Liver (tissue), 9 donors: ENCODE data around the gene CRIP1. TPM values are rescaled to one million over a fixed set of nuclear protein-coding genes. Genes with fewer than 3 reads are reported as not detected.

ENCODE experiments used
- DNase-seq: peaks from one replicate; pipeline ENCODE4 v3.0.0-alpha.2; 2017; ENCODE audit warnings: low spot score
- H3K27ac ChIP-seq, 2 donors: one replicate each; pipeline ENCODE4 v1.7.0; 2013; ENCODE audit warnings: inconsistent platforms in 2 of 2, low read length in 2 of 2, control low read depth in 1 of 2, low read depth in 1 of 2, mild to moderate bottlenecking in 1 of 2
- H3K27me3 ChIP-seq, 4 donors: one replicate each; pipeline versions ENCODE4 v1.6.1 to v1.7.0; 2013; ENCODE audit warnings: low read length in 3 of 4, inconsistent platforms in 1 of 4, mild to moderate bottlenecking in 1 of 4, moderate library complexity in 1 of 4; ENCODE audit not compliant: control insufficient read depth in 4 of 4, insufficient read depth in 4 of 4
- H3K36me3 ChIP-seq, 4 donors: one replicate each; pipeline versions ENCODE4 v1.6.1 to v1.7.0; 2013; ENCODE audit warnings: low read length in 3 of 4, mild to moderate bottlenecking in 3 of 4, low read depth in 1 of 4, moderate library complexity in 1 of 4; ENCODE audit not compliant: control insufficient read depth in 4 of 4, insufficient read depth in 3 of 4
- H3K4me1 ChIP-seq, 4 donors: one replicate each; pipeline versions ENCODE4 v1.6.1 to v1.7.0; 2013; ENCODE audit warnings: low read length in 3 of 4, mild to moderate bottlenecking in 3 of 4, moderate library complexity in 1 of 4; ENCODE audit not compliant: control insufficient read depth in 4 of 4, insufficient read depth in 4 of 4
- H3K4me3 ChIP-seq, 3 donors: one replicate each; pipeline versions ENCODE4 v1.6.1 to v1.7.0; 2013; ENCODE audit warnings: low read length in 3 of 3, control low read depth in 1 of 3, low read depth in 1 of 3, mild to moderate bottlenecking in 1 of 3
- H3K9ac ChIP-seq, 2 donors: one replicate each; pipeline ENCODE4 v1.7.0; 2013; ENCODE audit warnings: low read length in 2 of 2, mild to moderate bottlenecking in 2 of 2, moderate library complexity in 2 of 2, control low read depth in 1 of 2, low read depth in 1 of 2
- H3K9me3 ChIP-seq, 4 donors: one replicate each; pipeline versions ENCODE4 v1.6.1 to v1.7.0; 2013; ENCODE audit warnings: low read length in 3 of 4; ENCODE audit not compliant: control insufficient read depth in 4 of 4
- EGR1 ChIP-seq, 2 donors: IDR thresholded peaks; 2 replicates each; pipeline ENCODE4 v1.6.1; 2016 to 2018; ENCODE audit warnings: antibody characterized with exemption in 2 of 2, low read depth in 2 of 2
- FOXA1 ChIP-seq: IDR thresholded peaks from 2 replicates; pipeline ENCODE4 v1.6.1; 2016; ENCODE audit warnings: antibody characterized with exemption
- FOXA2 ChIP-seq: IDR thresholded peaks from 2 replicates; pipeline ENCODE4 v1.6.1; 2016; ENCODE audit warnings: antibody characterized with exemption
- GABPA ChIP-seq, 2 donors: IDR thresholded peaks in 1 of 2; conservative IDR thresholded peaks in 1 of 2; 2 replicates each; pipeline ENCODE4 v1.6.1; 2016; ENCODE audit warnings: antibody characterized with exemption in 2 of 2, mild to moderate bottlenecking in 1 of 2, moderate library complexity in 1 of 2
- HNF4A ChIP-seq, 2 donors: conservative IDR thresholded peaks; 2 replicates each; pipeline ENCODE4 v1.6.1; 2016; ENCODE audit warnings: antibody characterized with exemption in 2 of 2, mild to moderate bottlenecking in 2 of 2
- HNF4G ChIP-seq: IDR thresholded peaks from 2 replicates; pipeline ENCODE4 v1.6.1; 2016; ENCODE audit warnings: antibody characterized with exemption
- JUND ChIP-seq, 2 donors: IDR thresholded peaks; 2 replicates each; pipeline ENCODE4 v1.6.1; 2016; ENCODE audit warnings: antibody characterized with exemption in 2 of 2
- NR2F2 ChIP-seq: IDR thresholded peaks from 2 replicates; pipeline ENCODE4 v1.6.1; 2016; ENCODE audit warnings: antibody characterized with exemption
- RAD21 ChIP-seq, 2 donors: IDR thresholded peaks; 2 replicates each; pipeline ENCODE4 v1.6.1; 2016; ENCODE audit warnings: antibody characterized with exemption in 2 of 2, mild to moderate bottlenecking in 2 of 2
- RXRA ChIP-seq, 2 donors: IDR thresholded peaks; 2 replicates each; pipeline ENCODE4 v1.6.1; 2017 to 2018; ENCODE audit warnings: antibody characterized with exemption in 2 of 2, mild to moderate bottlenecking in 1 of 2
- SP1 ChIP-seq: IDR thresholded peaks from 2 replicates; pipeline ENCODE4 v1.6.1; 2018; ENCODE audit warnings: antibody characterized with exemption, mild to moderate bottlenecking
- TAF1 ChIP-seq: conservative IDR thresholded peaks from 2 replicates; pipeline ENCODE4 v1.6.1; 2016; ENCODE audit warnings: antibody characterized with exemption, mild to moderate bottlenecking
- YY1 ChIP-seq: IDR thresholded peaks from 2 replicates; pipeline ENCODE4 v1.6.1; 2016; ENCODE audit warnings: antibody characterized with exemption, mild to moderate bottlenecking
- WGBS: extraction: QIAGEN DNeasy Blood & Tissue Kit; methylation state at CpG from one replicate; pipeline ENCODE4 v1.1.7; 2013; 5-methylcytosine and 5-hydroxymethylcytosine counted together
- polyA plus RNA-seq, 2 donors: library from polyadenylated mRNA; stranded (reverse) in 1 of 2; unstranded in 1 of 2; fragments of 200-250 nt in 1 of 2; fragments of >200 nt in 1 of 2; fragmentation: Nextera tagmentation in 1 of 2; extraction: Ambion mirVana in 1 of 2; gene quantifications; one replicate each; pipeline versions ENCODE4 v1.2.1 to v1.2.3, GENCODE V29; 2013 to 2015
- total RNA-seq, 2 donors: library from RNA; depleted of rRNA; stranded (reverse); fragments of >200 nt; gene quantifications; one replicate each; pipeline ENCODE4 v1.2.3, GENCODE V29; 2014
- TF ChIP-seq, protein P1 (sequence below): fragments of 150-350 bp; IDR thresholded peaks from 2 replicates; pipeline ENCODE4 v1.5.1; 2017; ENCODE audit warnings: improper control_type of control experiment, low read depth, low read length; ENCODE audit not compliant: missing input control
- TF ChIP-seq, protein P2 (sequence below): IDR thresholded peaks from 2 replicates; pipeline ENCODE4 v1.6.1; 2016; ENCODE audit warnings: antibody characterized with exemption, mild to moderate bottlenecking
- TF ChIP-seq, protein P3 (sequence below): IDR thresholded peaks from 2 replicates; pipeline ENCODE4 v1.6.1; 2016; ENCODE audit warnings: antibody characterized with exemption
- TF ChIP-seq, protein P4 (sequence below): IDR thresholded peaks from 2 replicates; pipeline ENCODE4 v1.6.1; 2016; ENCODE audit warnings: antibody characterized with exemption
- donor health status: healthy.
- donor health status: healthy.
- donor health status: healthy.
- donor health status: healthy.
- donor health status: healthy.

Gene CRIP1
- total and polyA plus RNA-seq, 4 donors, result 1.4 to 11.4 (median 3.9) TPM

DNA sequence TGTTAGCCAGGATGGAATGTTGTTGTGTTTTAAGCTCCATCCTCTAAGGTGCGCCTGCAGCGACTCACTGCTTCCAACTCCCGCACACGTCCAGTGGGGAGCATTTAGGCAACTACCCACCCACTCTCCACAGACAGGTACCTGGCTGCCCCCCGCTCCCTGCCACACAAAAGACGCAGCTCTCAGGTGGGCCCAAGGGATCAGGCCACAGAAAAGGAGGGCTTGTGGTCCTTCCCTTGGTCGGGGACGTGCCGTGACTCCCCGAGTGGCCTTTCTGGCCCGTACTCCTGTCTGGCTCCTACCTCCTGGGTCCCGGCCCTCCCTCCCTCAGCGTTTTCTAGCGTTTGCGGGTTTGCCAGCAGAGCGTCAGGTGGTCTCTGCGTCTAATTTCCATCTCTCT lies 20.6 kb downstream of the CRIP1 start:
- no peak overlapping the region for H3K9ac ChIP-seq
- H3K27me3 ChIP-seq, result no peaks in the 10 kb centered on the region
- no peak overlapping the region for H3K4me3 ChIP-seq
- no peaks in the 10 kb centered on the region for H3K4me1 ChIP-seq
- TF ChIP-seq, protein P1, sequence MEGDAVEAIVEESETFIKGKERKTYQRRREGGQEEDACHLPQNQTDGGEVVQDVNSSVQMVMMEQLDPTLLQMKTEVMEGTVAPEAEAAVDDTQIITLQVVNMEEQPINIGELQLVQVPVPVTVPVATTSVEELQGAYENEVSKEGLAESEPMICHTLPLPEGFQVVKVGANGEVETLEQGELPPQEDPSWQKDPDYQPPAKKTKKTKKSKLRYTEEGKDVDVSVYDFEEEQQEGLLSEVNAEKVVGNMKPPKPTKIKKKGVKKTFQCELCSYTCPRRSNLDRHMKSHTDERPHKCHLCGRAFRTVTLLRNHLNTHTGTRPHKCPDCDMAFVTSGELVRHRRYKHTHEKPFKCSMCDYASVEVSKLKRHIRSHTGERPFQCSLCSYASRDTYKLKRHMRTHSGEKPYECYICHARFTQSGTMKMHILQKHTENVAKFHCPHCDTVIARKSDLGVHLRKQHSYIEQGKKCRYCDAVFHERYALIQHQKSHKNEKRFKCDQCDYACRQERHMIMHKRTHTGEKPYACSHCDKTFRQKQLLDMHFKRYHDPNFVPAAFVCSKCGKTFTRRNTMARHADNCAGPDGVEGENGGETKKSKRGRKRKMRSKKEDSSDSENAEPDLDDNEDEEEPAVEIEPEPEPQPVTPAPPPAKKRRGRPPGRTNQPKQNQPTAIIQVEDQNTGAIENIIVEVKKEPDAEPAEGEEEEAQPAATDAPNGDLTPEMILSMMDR, result no peak
- TF ChIP-seq TAF1, result no peak
- no peaks in the 10 kb centered on the region for H3K9me3 ChIP-seq
- WGBS, result 76% methylated on average over 17 of the region's 17 CpGs
- no peaks in the 10 kb centered on the region for H3K36me3 ChIP-seq
- no peak for DNase-seq
- no peak overlapping the region for H3K27ac ChIP-seq

DNA sequence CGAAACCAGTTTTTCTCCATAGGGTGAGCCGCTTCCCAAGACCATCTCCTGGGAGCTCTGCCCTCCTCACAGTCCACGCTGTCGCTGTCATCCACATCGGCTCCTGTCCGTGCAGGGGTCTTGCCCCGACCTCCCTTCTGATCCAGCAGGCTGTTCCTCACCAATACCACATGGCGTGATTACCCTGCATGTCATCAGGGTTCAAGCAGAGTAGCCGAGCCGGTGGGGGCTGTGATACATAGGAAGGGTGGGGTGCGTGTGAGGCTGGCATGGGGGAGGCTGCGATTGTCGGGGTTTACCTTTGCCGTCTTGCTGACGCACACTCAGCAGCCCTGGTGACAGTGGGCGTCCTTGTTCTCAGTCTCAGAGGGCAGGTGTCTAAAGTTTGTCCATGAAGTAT lies 21.4 kb downstream of the CRIP1 start:
- Histone ChIP-seq H3K9ac (no peak overlapping the region), H3K4me3 (no peak overlapping the region), H3K27ac (no peak overlapping the region), H3K4me1 (no peaks in the 10 kb centered on the region), H3K36me3 (no peaks in the 10 kb centered on the region), H3K27me3 (no peaks in the 10 kb centered on the region), H3K9me3 (no peaks in the 10 kb centered on the region)
- 86% methylated on average over 16 of the region's 16 CpGs for WGBS
- no peak for TF ChIP-seq FOXA1
- TF ChIP-seq, protein P2, sequence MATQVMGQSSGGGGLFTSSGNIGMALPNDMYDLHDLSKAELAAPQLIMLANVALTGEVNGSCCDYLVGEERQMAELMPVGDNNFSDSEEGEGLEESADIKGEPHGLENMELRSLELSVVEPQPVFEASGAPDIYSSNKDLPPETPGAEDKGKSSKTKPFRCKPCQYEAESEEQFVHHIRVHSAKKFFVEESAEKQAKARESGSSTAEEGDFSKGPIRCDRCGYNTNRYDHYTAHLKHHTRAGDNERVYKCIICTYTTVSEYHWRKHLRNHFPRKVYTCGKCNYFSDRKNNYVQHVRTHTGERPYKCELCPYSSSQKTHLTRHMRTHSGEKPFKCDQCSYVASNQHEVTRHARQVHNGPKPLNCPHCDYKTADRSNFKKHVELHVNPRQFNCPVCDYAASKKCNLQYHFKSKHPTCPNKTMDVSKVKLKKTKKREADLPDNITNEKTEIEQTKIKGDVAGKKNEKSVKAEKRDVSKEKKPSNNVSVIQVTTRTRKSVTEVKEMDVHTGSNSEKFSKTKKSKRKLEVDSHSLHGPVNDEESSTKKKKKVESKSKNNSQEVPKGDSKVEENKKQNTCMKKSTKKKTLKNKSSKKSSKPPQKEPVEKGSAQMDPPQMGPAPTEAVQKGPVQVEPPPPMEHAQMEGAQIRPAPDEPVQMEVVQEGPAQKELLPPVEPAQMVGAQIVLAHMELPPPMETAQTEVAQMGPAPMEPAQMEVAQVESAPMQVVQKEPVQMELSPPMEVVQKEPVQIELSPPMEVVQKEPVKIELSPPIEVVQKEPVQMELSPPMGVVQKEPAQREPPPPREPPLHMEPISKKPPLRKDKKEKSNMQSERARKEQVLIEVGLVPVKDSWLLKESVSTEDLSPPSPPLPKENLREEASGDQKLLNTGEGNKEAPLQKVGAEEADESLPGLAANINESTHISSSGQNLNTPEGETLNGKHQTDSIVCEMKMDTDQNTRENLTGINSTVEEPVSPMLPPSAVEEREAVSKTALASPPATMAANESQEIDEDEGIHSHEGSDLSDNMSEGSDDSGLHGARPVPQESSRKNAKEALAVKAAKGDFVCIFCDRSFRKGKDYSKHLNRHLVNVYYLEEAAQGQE, result no peak
- TF ChIP-seq, protein P1, result no peak
- no peak for TF ChIP-seq EGR1 (IDR thresholded peaks at IDR 0.05; ENCODE audit: low read depth in 2 of 2)
- TF ChIP-seq JUND (IDR thresholded peaks at IDR 0.05), result no peak
- TF ChIP-seq NR2F2, result no peak
- TF ChIP-seq FOXA2, result no peak
- no peak for TF ChIP-seq TAF1
- TF ChIP-seq HNF4A (conservative IDR thresholded peaks at IDR 0.05), result no peak
- no peak for TF ChIP-seq HNF4G
- no peak for TF ChIP-seq SP1
- TF ChIP-seq GABPA (IDR thresholded peaks at IDR 0.05 in 1 of 2, conservative IDR thresholded peaks at IDR 0.05 in 1 of 2), result no peak
- TF ChIP-seq RAD21 (IDR thresholded peaks at IDR 0.05), result no peak
- TF ChIP-seq, protein P3, sequence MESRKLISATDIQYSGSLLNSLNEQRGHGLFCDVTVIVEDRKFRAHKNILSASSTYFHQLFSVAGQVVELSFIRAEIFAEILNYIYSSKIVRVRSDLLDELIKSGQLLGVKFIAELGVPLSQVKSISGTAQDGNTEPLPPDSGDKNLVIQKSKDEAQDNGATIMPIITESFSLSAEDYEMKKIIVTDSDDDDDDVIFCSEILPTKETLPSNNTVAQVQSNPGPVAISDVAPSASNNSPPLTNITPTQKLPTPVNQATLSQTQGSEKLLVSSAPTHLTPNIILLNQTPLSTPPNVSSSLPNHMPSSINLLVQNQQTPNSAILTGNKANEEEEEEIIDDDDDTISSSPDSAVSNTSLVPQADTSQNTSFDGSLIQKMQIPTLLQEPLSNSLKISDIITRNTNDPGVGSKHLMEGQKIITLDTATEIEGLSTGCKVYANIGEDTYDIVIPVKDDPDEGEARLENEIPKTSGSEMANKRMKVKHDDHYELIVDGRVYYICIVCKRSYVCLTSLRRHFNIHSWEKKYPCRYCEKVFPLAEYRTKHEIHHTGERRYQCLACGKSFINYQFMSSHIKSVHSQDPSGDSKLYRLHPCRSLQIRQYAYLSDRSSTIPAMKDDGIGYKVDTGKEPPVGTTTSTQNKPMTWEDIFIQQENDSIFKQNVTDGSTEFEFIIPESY, result no peak
- TF ChIP-seq RXRA (IDR thresholded peaks at IDR 0.05), result no peak
- TF ChIP-seq, protein P4, sequence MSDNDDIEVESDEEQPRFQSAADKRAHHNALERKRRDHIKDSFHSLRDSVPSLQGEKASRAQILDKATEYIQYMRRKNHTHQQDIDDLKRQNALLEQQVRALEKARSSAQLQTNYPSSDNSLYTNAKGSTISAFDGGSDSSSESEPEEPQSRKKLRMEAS, result no peak
- no peak for TF ChIP-seq YY1
- no peak for DNase-seq
